Parathyroid adenoma (tissue), 2 donors: Measurements from ENCODE around the gene CD3D.
"Not testable (repeated sequence)": the region's sequence is repeated elsewhere in the genome, so short reads cannot be mapped to it uniquely, and the experiment has no call there.

Experiments
- H2AFZ ChIP-seq: fragments of 300-600 bp; sonication (generic); one replicate; pipeline ENCODE4 v1.7.0; 2017; ENCODE audit warnings: antibody characterized with exemption, mild to moderate bottlenecking
- H3K27ac ChIP-seq: fragments of 300-600 bp; sonication (generic); one replicate; pipeline ENCODE4 v1.7.0; 2017
- H3K27me3 ChIP-seq: fragments of 300-600 bp; sonication (generic); one replicate; pipeline ENCODE4 v1.7.0; 2017; ENCODE audit warnings: low read length; ENCODE audit not compliant: control insufficient read depth, insufficient read depth
- H3K36me3 ChIP-seq: fragments of 300-600 bp; sonication (generic); one replicate; pipeline ENCODE4 v1.7.0; 2017; ENCODE audit warnings: low read length; ENCODE audit not compliant: control insufficient read depth, insufficient read depth
- H3K4me1 ChIP-seq: fragments of 300-600 bp; sonication (generic); one replicate; pipeline ENCODE4 v1.7.0; 2017; ENCODE audit warnings: control low read depth
- H3K4me2 ChIP-seq: fragments of 300-600 bp; sonication (generic); one replicate; pipeline ENCODE4 v1.7.0; 2017; ENCODE audit warnings: low read length
- H3K4me3 ChIP-seq: fragments of 300-600 bp; sonication (generic); one replicate; pipeline ENCODE4 v1.7.0; 2017; ENCODE audit warnings: low read depth, low read length
- H3K79me2 ChIP-seq: fragments of 300-600 bp; sonication (generic); one replicate; pipeline ENCODE4 v1.7.0; 2017; ENCODE audit warnings: control low read depth
- H3K9ac ChIP-seq: fragments of 300-600 bp; sonication (generic); one replicate; pipeline ENCODE4 v1.7.0; 2017; ENCODE audit warnings: mild to moderate bottlenecking
- H3K9me3 ChIP-seq: fragments of 300-600 bp; sonication (generic); one replicate; pipeline ENCODE4 v1.7.0; 2017; ENCODE audit warnings: low read length; ENCODE audit not compliant: control insufficient read depth
- TF ChIP-seq, protein P1 (sequence below): fragments of 300-600 bp; sonication (generic); IDR thresholded peaks from one replicate; pipeline ENCODE4 v1.7.0; 2017; ENCODE audit warnings: antibody characterized with exemption, mild to moderate bottlenecking
- donor health status: primary hyperparathyroidism.

CD3D gene

DNA sequence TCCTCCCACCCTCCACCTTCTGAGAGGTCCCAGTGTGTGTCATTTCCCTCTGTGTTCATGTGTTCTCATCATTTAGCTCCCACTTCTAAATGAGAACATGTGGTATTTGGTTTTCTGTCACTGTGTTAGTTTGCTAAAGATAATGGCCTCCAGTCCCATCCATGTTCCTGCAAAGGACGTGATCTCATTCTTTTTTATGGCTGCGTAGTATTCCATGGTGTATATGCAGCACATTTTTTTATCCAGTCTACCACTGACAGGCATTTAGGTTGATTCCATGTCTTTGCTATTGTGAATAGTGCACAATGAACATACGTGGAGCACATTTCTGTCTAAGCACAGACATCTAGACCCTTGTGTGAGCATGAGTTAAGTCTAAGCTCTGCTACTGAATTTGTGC is 32.2 kb downstream of the CD3D start:
- TF ChIP-seq, protein P1, sequence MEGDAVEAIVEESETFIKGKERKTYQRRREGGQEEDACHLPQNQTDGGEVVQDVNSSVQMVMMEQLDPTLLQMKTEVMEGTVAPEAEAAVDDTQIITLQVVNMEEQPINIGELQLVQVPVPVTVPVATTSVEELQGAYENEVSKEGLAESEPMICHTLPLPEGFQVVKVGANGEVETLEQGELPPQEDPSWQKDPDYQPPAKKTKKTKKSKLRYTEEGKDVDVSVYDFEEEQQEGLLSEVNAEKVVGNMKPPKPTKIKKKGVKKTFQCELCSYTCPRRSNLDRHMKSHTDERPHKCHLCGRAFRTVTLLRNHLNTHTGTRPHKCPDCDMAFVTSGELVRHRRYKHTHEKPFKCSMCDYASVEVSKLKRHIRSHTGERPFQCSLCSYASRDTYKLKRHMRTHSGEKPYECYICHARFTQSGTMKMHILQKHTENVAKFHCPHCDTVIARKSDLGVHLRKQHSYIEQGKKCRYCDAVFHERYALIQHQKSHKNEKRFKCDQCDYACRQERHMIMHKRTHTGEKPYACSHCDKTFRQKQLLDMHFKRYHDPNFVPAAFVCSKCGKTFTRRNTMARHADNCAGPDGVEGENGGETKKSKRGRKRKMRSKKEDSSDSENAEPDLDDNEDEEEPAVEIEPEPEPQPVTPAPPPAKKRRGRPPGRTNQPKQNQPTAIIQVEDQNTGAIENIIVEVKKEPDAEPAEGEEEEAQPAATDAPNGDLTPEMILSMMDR, result no peak
- no peak overlapping the region for H3K9ac ChIP-seq
- no peak overlapping the region for H3K27ac ChIP-seq
- H3K4me3 ChIP-seq, result no peak overlapping the region
- no peaks in the 10 kb centered on the region for H3K36me3 ChIP-seq
- H3K4me2 ChIP-seq, result no peak overlapping the region
- no peaks in the 10 kb centered on the region for H3K27me3 ChIP-seq
- no peaks in the 10 kb centered on the region for H3K9me3 ChIP-seq
- H3K79me2 ChIP-seq, result no peaks in the 10 kb centered on the region
- H2AFZ ChIP-seq, result no peak overlapping the region
- no peaks in the 10 kb centered on the region for H3K4me1 ChIP-seq

DNA sequence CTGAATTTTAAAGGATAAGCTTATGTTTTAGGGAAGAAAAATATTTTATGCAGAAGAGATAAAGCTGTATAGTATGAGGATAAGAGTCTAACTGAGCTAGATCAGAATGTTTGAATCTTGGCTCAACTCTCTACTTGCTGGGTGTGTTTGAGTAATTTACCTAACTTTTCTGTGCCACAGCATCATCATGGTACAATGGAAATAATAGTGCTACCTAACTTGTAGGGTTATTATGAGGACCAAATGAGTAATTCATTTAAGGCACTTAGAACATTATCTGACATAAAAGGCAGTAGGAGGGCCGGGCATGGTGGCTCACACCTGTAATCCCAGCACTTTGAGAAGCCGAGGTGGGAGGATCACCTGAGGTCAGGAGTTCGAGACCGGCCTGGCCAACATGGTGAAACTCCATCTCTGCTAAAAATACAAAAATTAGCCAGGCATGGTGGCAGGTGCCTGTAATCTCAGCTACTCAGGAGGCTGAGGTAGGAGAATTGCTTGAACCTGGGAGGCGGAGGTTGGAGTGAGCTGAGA is 33.4 kb downstream of the CD3D start:
- not testable (repeated sequence) for H3K27me3 ChIP-seq, H3K4me1 ChIP-seq, H3K27ac ChIP-seq, H3K9me3 ChIP-seq, H3K36me3 ChIP-seq, H3K4me3 ChIP-seq, H3K79me2 ChIP-seq, H3K9ac ChIP-seq, H2AFZ ChIP-seq, H3K4me2 ChIP-seq

DNA sequence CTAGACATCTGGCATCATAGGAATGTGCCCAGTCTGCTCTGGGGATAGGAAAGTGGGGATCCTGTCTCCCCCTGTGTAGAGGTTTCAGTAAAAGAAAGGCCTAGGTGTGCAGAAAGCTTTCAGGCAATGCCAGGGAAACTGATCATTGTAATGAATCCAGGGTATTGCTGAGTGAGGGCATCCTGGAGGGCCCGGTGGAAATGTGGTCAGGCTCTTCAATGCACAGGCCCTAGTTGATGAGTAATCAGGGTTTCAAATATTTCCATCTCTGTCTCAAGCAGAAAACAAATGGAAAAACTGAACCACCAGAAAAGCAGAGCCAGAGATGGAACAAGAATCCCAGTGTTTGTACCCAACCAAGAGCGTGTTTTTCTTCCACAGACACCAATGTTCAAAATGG is 35.9 kb downstream of the CD3D start:
- no peaks in the 10 kb centered on the region for H3K27me3 ChIP-seq
- no peaks in the 10 kb centered on the region for H3K9me3 ChIP-seq
- H3K27ac ChIP-seq, result no peak overlapping the region
- H3K36me3 ChIP-seq, result no peaks in the 10 kb centered on the region
- no peak overlapping the region for H3K4me3 ChIP-seq
- no peak overlapping the region for H3K4me2 ChIP-seq
- H3K79me2 ChIP-seq, result no peaks in the 10 kb centered on the region
- H3K4me1 ChIP-seq, result no peaks in the 10 kb centered on the region
- TF ChIP-seq, protein P1, result no peak
- H2AFZ ChIP-seq, result no peak overlapping the region
- no peak overlapping the region for H3K9ac ChIP-seq

DNA sequence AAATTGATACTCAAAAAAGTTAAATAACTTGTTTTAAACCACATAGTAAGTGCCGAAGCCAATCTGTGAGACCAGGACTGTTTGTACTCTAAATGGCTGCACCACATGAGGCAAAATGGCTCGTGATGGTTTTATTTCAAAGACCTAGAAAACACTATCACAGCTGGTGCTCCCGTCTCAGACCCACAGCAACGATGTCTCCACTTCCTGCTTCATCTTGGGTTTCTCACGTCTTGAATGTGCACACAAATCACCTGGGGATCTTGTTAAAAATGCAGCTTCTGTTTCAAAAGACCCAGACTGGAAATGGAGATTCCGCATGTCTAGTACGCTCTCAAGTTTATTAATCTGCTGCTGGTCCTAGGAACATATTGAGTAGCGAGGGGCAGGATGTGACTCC is 36.8 kb downstream of the CD3D start:
- no peak overlapping the region for H3K9ac ChIP-seq
- no peaks in the 10 kb centered on the region for H3K27me3 ChIP-seq
- no peak overlapping the region for H3K4me3 ChIP-seq
- H3K79me2 ChIP-seq, result no peaks in the 10 kb centered on the region
- H3K4me2 ChIP-seq, result no peak overlapping the region
- no peaks in the 10 kb centered on the region for H3K4me1 ChIP-seq
- no peak overlapping the region for H3K27ac ChIP-seq
- H2AFZ ChIP-seq, result no peak overlapping the region
- no peaks in the 10 kb centered on the region for H3K36me3 ChIP-seq
- TF ChIP-seq, protein P1, result no peak
- H3K9me3 ChIP-seq, result no peaks in the 10 kb centered on the region

DNA sequence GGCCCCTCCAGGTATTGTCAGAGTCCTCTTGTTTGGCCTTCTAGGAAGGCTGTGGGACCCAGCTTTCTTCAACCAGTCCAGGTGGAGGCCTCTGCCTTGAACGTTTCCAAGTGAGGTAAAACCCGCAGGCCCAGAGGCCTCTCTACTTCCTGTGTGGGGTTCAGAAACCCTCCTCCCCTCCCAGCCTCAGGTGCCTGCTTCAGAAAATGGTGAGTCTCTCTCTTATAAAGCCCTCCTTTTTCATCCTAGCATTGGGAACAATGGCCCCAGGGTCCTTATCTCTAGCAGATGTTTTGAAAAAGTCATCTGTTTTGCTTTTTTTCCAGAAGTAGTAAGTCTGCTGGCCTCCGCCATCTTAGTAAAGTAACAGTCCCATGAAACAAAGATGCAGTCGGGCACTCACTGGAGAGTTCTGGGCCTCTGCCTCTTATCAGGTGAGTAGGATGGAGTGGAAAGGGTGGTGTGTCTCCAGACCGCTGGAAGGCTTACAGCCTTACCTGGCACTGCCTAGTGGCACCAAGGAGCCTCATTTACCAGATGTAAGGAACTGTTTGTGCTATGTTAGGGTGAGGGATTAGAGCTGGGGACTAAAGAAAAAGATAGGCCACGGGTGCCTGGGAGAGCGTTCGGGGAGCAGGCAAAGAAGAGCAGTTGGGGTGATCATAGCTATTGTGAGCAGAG is 37.8 kb downstream of the CD3D start, which contains the start of gene CD3E:
TSS of gene CD3E (plus strand) at position 163 of the 681 bp plus-strand sequence. CDS start at position 386, 223 bp downstream.
- H3K9me3 ChIP-seq, result no peaks in the 10 kb centered on the region
- no peaks in the 10 kb centered on the region for H3K4me1 ChIP-seq
- TF ChIP-seq, protein P1, result no peak
- H3K27ac ChIP-seq, result no peak within 1 kb of the TSS
- no peaks in the 10 kb centered on the region for H3K27me3 ChIP-seq
- H3K36me3 ChIP-seq, result no peaks in the 10 kb centered on the region
- H3K9ac ChIP-seq, result no peak within 1 kb of the TSS
- H3K4me2 ChIP-seq, result no peak within 1 kb of the TSS
- no peak within 1 kb of the TSS for H3K4me3 ChIP-seq
- no peak within 1 kb of the TSS for H2AFZ ChIP-seq
- H3K79me2 ChIP-seq, result no peaks in the 10 kb centered on the region
